SJSA1 (cell line): ENCODE measurements around the gene POLE4. TPM values are rescaled to one million over a fixed set of nuclear protein-coding genes. Genes with fewer than 3 reads are reported as not detected.

ENCODE experiments used
- DNase-seq, 2 experiments: peaks; one replicate each; pipeline ENCODE4 v3.0.0-alpha.2; 2015 to 2020; ENCODE audit warnings: low spot score in 2 of 2, low read depth in 1 of 2
- H3K27ac ChIP-seq: fragments of 250-450 bp; sonication (Bioruptor Pico); 2 replicates; pipeline ENCODE4 v1.5.1; 2020; ENCODE audit warnings: mild to moderate bottlenecking, moderate library complexity
- H3K27me3 ChIP-seq: fragments of 250-450 bp; sonication (Bioruptor Pico); replicated peaks from 2 replicates; pipeline ENCODE4 v1.5.1; 2020; ENCODE audit warnings: mild to moderate bottlenecking, moderate library complexity
- H3K36me3 ChIP-seq: fragments of 250-450 bp; sonication (Bioruptor Pico); 2 replicates; pipeline ENCODE4 v1.5.1; 2020; ENCODE audit warnings: mild to moderate bottlenecking
- H3K4me1 ChIP-seq: fragments of 250-450 bp; sonication (Bioruptor Pico); replicated peaks from 2 replicates; pipeline ENCODE4 v1.6.1; 2021; ENCODE audit warnings: mild to moderate bottlenecking
- H3K4me3 ChIP-seq: fragments of 250-450 bp; sonication (Bioruptor Pico); 2 replicates; pipeline ENCODE4 v1.5.1; 2020; ENCODE audit warnings: mild to moderate bottlenecking
- H3K9me3 ChIP-seq: fragments of 250-450 bp; sonication (Bioruptor Pico); replicated peaks from 2 replicates; pipeline ENCODE4 v1.5.1; 2020; ENCODE audit warnings: mild to moderate bottlenecking
- total RNA-seq: library from RNA; depleted of rRNA; stranded (reverse); fragments of >200 nt; shearing (Covaris generic); gene quantifications from 2 replicates; pipeline ENCODE4 v1.2.3, GENCODE V29; 2014

The POLE4 gene
- total RNA-seq, 1 experiment from 2014 or later = 46.8 TPM

DNA sequence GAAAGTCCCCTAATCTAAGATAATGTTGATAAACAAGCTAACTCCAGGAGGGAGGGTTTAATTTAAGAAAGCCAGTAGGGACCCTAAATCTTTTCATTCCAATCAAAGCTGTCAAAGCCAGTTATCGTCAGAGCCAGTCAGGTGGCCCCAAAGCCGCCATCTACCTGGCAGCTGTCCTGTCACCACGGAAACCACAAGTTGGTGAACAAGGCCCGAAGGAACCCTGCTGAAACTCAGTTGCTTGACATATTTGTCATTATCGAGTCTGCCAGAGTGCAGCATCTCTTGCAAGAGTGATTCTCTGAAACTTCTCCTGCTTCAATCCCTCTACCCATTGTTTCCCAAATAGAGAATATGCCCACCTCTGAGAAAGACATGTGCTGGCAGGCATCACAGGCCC is 30.8 kb upstream of the POLE4 start:
- no peaks in the 10 kb centered on the region for H3K9me3 ChIP-seq
- no peaks in the 10 kb centered on the region for H3K36me3 ChIP-seq
- H3K27ac ChIP-seq = no peak overlapping the region
- no peaks in the 10 kb centered on the region for H3K27me3 ChIP-seq
- no peak overlapping the region for H3K4me3 ChIP-seq
- peaks cover 5% of the 10 kb centered on the region; the same call in 1 of the 2 replicates for H3K4me1 ChIP-seq
- no peak for DNase-seq

DNA sequence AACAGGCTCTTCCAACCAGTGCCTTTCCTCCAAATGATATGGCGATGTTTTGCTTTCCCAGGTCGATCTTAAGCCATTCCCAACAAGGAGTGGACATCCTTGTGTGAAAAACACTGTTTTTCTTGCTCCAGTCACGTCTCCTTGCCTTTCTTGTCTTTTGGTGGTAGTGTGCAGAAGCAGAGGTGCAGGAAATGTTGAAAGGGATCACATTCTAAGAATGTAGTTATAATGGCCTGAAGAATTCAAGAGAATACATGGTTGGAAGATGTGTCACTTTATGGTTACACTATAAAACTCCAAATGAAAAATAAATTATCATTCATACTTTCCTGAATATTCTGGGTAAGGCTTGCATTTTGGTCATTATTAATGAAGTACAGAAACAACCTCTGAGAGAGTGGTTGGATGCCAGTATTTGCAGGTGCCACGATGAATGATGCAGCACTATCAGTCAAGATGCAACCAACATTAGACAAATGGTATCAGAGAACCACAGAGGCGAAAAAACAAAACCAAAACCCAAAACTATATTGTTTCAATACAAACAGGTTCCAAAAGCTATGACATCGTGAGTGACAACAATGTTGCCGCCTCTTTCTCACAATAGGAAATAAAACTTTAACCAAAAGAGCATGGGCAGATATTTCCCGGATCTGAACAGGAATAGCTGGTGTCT is 27.5 kb upstream of the POLE4 start:
- H3K27ac ChIP-seq = no peak overlapping the region
- no peak for DNase-seq
- H3K27me3 ChIP-seq = no peaks in the 10 kb centered on the region
- no peaks in the 10 kb centered on the region for H3K36me3 ChIP-seq
- H3K9me3 ChIP-seq = no peaks in the 10 kb centered on the region
- no peak overlapping the region for H3K4me3 ChIP-seq
- peaks cover 5% of the 10 kb centered on the region for H3K4me1 ChIP-seq

DNA sequence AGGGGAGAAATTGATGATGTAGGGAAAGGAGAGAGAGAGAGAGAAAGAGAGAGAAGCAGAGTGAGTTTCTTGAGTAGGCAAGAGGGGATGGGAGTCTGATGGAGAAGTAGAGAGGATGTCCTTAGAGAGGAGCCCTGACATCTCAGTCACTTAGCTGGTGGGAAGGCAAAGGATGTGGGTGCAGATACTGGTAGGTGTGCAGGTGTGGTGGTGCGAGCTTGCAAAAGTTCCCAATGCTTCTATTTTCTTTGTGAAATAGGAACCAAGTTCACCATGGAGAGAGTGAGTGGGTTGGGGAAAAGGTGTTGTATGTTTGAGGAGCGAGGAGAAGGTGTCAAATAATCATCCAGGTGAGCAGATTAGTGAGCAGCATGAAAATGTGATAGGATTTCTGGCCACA is 26.5 kb upstream of the POLE4 start:
- Histone ChIP-seq H3K9me3 (no peaks in the 10 kb centered on the region), H3K4me3 (no peak overlapping the region), H3K27ac (no peak overlapping the region), H3K36me3 (no peaks in the 10 kb centered on the region), H3K27me3 (no peaks in the 10 kb centered on the region), H3K4me1 (peaks cover 14% of the 10 kb centered on the region)
- no peak for DNase-seq

DNA sequence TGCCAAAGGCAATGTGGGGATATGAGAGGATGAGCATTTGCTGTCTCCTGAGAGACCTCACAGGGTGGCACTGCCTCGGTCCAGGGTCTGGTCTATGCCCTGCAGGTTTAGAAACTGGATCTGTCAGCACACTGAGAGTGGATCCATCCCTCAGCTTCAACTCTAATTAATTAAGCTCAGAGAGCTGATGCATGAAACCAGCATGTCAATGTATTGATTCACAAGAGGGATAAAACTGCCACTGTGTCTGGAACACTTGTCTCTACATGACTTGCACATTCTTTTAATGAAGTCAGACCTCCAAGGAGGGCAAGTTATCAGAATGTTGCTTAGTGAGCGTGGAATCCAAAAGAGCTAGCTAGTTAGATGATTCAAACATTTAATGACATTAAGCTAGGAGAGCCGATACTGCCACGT is 22.5 kb upstream of the POLE4 start:
- Histone ChIP-seq H3K27ac (peak overlapping the region; percentile 15; the same call in 1 of the 2 replicates), H3K27me3 (no peaks in the 10 kb centered on the region)

DNA sequence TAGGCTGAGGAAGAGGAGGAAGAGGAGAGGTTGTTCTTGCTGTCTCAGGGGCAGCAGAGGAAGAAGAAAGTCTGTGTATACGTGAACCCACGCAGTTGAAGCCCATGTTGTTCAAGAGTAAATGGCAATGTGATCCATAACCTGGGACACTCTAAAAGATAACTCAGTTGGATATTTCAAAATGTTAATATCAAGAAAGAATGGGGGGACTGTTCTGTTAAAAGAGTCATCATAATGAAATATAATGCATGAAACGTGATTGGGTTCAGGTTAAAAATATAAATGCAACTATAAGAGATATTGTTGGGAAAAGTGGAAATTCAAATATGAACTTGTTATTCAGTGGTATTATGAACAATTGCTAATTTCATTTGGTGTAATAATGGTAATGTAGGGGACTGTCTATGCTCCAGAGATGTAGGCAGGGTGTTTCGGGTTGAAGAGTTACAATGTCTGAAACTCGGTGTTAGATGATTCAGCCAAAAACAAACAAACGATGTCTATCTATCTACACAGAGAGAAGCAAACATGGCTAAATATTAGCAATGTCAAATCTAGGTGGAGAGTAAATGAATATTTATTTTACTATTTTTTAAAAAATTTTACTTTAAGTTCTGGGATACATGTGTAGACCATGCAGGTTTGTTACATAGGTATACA is 21.1 kb upstream of the POLE4 start:
- no peak overlapping the region for H3K4me3 ChIP-seq
- no peak for DNase-seq

More for the DNA sequence above, 22.5 kb upstream of the POLE4 start:
- Histone ChIP-seq H3K9me3 (no peaks in the 10 kb centered on the region), H3K36me3 (no peaks in the 10 kb centered on the region), H3K4me3 (no peak overlapping the region), H3K4me1 (peaks cover 22% of the 10 kb centered on the region)
- peak in 1 of 2 experiments; percentile 38 for DNase-seq

DNA sequence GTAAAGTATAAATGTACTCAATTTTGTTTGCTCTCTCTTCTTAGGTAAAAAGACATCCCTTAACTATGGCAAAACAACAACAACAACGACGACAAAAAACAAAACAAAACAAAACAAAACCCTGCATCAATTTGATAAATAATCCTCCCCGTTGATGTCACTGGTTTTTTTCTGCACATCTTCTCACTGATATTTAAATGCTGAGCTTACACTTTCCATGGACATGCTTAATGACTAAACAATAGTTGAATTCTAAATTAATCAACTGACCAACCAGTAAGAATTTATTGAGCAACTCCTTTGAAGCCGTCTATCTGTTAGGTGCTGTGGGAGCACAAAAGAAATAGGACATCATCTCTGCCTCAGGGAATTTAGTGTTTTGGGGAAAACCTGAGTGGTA is 20.2 kb upstream of the POLE4 start:
- H3K27ac ChIP-seq = no peak overlapping the region
- no peaks in the 10 kb centered on the region for H3K9me3 ChIP-seq
- H3K4me3 ChIP-seq = no peak overlapping the region
- peaks cover 22% of the 10 kb centered on the region for H3K4me1 ChIP-seq
- H3K36me3 ChIP-seq = no peaks in the 10 kb centered on the region
- no peaks in the 10 kb centered on the region for H3K27me3 ChIP-seq
- no peak for DNase-seq

More for the DNA sequence above, 21.1 kb upstream of the POLE4 start:
- Histone ChIP-seq H3K4me1 (peaks cover 22% of the 10 kb centered on the region), H3K27ac (no peak overlapping the region), H3K27me3 (no peaks in the 10 kb centered on the region), H3K9me3 (no peaks in the 10 kb centered on the region), H3K36me3 (no peaks in the 10 kb centered on the region)

DNA sequence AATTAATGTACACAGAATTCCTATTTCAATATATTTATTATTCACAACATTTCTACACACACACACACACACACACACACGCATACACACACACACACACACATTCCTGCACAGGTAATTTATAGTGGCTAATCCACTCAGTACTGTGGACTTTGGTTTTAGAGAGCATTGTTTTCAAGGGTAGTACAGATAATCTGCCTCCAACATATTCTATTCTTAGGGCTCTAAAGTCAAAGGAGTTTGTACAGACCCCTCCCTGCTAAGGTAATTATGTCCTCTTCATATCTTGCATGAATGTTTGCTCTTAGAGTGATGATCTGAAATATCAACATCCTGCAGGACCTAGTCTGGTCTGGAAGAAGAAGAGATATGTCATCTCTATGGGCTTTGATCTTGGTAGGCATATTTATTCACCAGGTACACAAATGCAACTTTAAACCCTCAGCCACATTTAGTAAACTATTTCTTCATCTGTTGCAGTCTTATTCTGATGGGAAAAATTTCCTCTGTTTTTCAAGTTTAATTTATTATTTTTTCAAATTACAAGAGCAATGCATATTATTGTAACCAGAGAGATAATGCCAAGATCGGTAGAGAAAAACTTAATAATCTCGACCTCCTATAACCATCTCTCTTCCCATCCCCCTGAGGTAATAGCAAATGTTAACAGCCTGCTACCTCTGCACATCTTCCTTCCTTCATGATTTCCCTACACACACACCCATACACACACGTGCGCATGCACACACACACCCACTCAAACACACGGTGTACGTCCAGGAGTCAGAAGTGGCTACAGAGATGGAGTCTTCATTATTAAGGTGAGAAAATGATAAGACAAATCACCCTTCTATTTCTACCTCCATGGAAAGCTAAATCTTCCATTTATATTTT is 18.3 kb upstream of the POLE4 start:
- Histone ChIP-seq H3K36me3 (no peaks in the 10 kb centered on the region), H3K4me3 (no peak overlapping the region), H3K4me1 (peaks cover 26% of the 10 kb centered on the region), H3K27me3 (no peaks in the 10 kb centered on the region), H3K9me3 (no peaks in the 10 kb centered on the region), H3K27ac (no peak overlapping the region)
- no peak for DNase-seq

DNA sequence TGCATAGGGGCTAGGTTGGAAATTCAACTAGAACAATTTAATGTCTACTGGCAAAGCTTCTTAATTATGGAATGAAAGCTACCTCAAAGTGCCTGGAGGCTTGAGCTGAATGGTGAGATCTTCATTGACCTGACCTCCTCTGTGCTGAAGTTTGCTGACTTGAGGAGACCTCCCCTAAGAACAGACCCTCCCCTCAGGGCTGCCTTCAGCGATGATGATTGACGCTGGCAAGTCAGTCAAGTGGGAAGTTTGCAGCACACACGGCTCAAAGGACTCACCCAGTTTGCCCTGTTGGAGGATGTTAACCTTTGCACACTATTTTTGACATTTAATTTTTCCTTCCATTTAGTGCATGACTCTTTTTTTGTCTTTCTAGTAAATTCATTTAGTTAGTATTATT is 17.2 kb upstream of the POLE4 start:
- Histone ChIP-seq H3K4me1 (peaks cover 19% of the 10 kb centered on the region), H3K27me3 (no peaks in the 10 kb centered on the region), H3K27ac (no peak overlapping the region), H3K36me3 (no peaks in the 10 kb centered on the region), H3K9me3 (no peaks in the 10 kb centered on the region), H3K4me3 (no peak overlapping the region)
- DNase-seq = no peak

DNA sequence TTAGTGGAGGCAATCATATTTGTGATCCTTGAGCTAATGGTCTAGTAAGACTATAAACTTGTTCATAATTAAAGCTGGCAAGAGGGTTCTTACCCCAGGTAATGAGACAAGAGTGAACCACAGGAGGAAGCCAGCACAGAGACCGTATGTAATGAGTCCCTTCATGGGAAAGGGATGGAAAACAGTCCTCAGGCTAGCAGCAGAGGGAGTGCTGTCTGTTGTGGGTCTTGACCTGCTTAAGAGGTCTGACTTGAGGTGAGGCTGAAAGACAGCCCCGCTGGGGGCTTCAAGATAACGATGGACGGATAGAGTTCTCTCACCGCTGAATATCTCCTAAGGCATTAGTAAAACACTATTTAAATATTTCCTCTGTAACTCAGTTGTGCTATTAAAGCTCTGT is 16.2 kb upstream of the POLE4 start:
- no peaks in the 10 kb centered on the region for H3K27me3 ChIP-seq
- H3K4me3 ChIP-seq = no peak overlapping the region
- H3K4me1 ChIP-seq = peaks cover 9% of the 10 kb centered on the region
- no peak for DNase-seq
- no peaks in the 10 kb centered on the region for H3K36me3 ChIP-seq
- H3K9me3 ChIP-seq = no peaks in the 10 kb centered on the region
- no peak overlapping the region for H3K27ac ChIP-seq

DNA sequence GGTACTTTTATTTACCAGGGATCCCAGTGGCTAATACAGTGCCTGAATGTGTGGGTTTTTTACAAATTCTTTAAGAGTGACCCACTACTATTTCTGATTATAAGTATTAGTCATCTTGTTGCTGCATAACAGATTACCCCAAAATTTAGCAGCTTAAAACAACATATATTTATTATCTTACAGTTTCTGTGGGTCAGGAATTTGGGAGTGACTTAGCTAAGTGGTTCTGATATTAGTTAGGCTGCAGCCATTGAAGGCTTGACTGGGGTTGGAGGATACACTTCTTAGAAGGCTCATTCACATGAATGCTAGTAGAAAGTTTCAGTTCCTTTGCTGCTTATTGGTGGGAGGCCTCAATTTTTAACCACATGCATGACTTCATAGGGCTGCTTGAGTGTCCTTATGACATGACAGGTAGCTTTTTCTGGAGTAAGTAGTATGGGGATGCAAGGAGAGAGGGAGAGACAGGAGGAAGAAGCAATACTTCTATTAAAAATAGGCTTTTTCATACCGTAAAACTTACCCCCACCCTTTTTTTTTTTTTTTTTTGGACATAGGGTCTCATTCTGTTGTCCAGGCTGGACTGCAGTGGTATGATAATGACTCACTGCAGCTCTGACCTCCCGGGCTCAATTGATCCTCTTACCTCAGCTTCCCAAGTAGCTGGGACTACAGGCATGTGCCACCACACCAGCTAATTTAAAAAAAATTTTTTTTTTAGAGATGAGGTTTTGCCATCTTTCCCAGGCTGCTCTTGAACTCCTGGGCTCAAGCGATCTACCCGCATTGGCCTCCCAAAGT is 13.3 kb upstream of the POLE4 start:
- Histone ChIP-seq H3K27me3 (no peaks in the 10 kb centered on the region), H3K4me3 (no peak overlapping the region), H3K27ac (no peak overlapping the region), H3K9me3 (no peaks in the 10 kb centered on the region), H3K36me3 (no peaks in the 10 kb centered on the region), H3K4me1 (0 out of 2 replicates have a peak, but pooled peaks cover 5% of the 10 kb centered on the region)
- peak in 1 of 2 experiments; percentile 9 for DNase-seq

DNA sequence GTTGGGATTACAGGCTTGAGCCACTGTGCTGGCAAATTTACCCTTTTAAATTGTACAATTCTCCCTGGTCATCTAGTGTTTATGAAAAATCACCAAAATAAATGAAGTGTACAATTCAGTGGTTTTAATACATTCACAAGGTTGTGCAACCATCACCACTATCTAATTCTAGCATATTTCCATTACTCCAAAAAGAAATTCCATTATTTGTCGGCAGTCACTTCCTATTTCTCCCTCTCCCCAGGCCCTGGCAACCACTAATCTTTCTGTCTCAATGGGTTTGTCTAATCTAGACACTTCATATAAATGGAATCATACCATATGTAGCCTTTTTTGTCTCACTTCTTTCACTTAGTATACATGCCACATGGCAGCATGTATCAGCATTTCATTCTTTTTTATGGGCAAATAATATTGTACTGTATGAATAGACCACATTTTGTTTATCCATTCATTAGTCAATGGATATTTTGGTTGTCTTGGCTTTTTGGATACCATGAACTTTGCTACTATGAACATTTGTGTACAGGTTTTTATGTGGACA is 12.6 kb upstream of the POLE4 start:
- Histone ChIP-seq H3K9me3 (no peaks in the 10 kb centered on the region), H3K27ac (no peak overlapping the region), H3K4me3 (no peak overlapping the region), H3K27me3 (no peaks in the 10 kb centered on the region), H3K36me3 (no peaks in the 10 kb centered on the region), H3K4me1 (0 out of 2 replicates have a peak, but pooled peaks cover 5% of the 10 kb centered on the region)
- DNase-seq = no peak

DNA sequence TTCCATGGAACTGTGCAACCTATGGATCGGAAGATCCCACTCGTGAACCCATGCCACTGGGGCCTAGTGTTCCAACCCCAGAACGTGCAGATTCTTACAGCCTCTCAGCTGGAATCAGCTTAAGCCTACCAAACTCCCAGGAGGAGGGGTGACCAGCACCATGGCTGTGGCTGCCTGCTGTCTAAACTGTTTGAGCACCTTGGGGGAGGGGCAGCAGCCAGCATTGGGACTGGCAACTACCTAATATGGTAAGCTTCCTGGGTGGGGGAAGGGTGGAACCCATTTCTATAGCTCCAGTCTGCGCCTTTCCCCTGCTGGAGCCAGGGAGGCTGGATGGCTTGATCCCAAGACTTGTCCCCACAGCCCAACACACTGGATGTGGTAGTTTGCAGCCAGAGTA is 10.7 kb upstream of the POLE4 start:
- no peak for DNase-seq
- Histone ChIP-seq H3K4me3 (no peak overlapping the region), H3K27ac (no peak overlapping the region), H3K4me1 (0 out of 2 replicates have a peak, but pooled peaks cover 5% of the 10 kb centered on the region), H3K36me3 (no peaks in the 10 kb centered on the region), H3K9me3 (no peaks in the 10 kb centered on the region), H3K27me3 (no peaks in the 10 kb centered on the region)

DNA sequence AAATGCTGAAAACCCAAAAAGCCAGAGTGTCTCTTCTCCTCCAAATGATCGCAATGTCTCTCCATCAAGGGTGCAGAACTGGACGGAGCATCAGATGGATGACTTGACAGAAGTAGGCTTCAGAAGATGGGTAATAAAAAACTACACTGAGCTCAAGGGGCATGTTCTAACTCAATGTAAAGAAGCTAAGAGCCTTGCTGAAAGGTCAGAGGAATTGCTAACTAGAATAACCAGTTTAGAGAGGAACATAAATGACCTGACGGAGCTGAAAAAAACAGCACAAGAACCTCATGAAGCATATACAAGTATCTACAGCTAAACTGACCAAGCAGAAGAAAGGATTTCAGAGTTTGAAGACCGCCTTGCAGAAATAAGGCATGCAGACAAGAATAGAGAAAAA is 9.7 kb upstream of the POLE4 start:
- Histone ChIP-seq H3K9me3 (no peaks in the 10 kb centered on the region), H3K4me3 (no peak overlapping the region), H3K4me1 (0 out of 2 replicates have a peak, but pooled peaks cover 5% of the 10 kb centered on the region), H3K27ac (no peak overlapping the region), H3K27me3 (no peaks in the 10 kb centered on the region), H3K36me3 (no peaks in the 10 kb centered on the region)
- no peak for DNase-seq
